ENCODE results near the gene ONECUT1.

DNA sequence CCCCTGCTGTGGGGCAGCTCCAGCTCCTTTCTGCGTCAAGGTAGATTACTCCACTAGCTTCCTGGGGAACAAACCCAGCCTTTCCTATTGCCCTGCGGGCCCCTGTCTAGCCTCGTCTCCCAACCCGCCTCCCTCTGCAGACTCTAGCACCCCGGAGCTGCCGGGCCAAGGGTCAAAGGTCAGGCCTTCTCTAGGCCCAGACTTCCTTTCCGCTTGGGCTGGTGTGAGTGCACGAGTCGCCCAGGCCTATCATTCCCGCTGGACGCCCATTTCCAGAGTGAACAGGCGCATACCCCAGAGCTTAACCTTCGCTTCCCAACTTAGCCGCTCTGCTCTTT lies 11.6 kb upstream of the ONECUT1 start:
- TF ChIP-seq CTCF (IDR thresholded peaks at IDR 0.05) (no peak), EP300 (IDR thresholded peaks at IDR 0.05) (no peak)

Data from sigmoid colon (tissue), 4 donors.